Keratinocyte (primary cell): ENCODE results near the gene MYL12A.

Experiments
- EZH2 ChIP-seq: IDR thresholded peaks from one replicate; pipeline ENCODE4 v1.6.1; 2012; ENCODE audit warnings: inconsistent platforms, mild to moderate bottlenecking, low read length, moderate library complexity
- TF ChIP-seq, protein P1 (sequence below), 3 experiments: IDR thresholded peaks in 1 of 3; conservative IDR thresholded peaks in 1 of 3; optimal IDR thresholded peaks in 1 of 3; 2 replicates in 2 of 3; 3 replicates in 1 of 3; pipeline versions ENCODE3 to v1.5.1; 2011; ENCODE audit warnings: low read length in 3 of 3, mild to moderate bottlenecking in 3 of 3, moderate library complexity in 2 of 3, control low read depth in 1 of 3, inconsistent platforms in 1 of 3; ENCODE audit not compliant: insufficient read depth in 2 of 3; ENCODE audit errors: extremely low read depth in 1 of 3

DNA sequence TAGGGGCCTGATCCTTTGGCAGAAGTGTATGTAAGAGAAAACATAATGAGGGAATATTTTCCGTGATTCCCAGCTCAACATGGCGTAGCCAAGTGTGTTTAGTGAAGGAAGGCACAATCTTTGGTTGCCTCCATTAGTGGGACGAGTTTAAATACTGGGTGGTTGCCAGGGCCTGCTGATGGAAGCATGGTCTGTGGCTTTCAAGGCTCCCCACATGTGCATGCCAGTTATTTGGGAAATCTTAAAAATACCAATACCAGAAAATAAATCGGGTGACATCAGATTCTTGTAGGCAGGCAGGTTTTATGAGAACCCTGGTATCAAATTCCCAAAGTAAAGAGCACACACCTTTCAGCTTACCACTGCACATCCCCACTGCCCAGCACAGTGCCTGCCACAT is 7.1 kb downstream of the MYL12A start:
- TF ChIP-seq, protein P1, sequence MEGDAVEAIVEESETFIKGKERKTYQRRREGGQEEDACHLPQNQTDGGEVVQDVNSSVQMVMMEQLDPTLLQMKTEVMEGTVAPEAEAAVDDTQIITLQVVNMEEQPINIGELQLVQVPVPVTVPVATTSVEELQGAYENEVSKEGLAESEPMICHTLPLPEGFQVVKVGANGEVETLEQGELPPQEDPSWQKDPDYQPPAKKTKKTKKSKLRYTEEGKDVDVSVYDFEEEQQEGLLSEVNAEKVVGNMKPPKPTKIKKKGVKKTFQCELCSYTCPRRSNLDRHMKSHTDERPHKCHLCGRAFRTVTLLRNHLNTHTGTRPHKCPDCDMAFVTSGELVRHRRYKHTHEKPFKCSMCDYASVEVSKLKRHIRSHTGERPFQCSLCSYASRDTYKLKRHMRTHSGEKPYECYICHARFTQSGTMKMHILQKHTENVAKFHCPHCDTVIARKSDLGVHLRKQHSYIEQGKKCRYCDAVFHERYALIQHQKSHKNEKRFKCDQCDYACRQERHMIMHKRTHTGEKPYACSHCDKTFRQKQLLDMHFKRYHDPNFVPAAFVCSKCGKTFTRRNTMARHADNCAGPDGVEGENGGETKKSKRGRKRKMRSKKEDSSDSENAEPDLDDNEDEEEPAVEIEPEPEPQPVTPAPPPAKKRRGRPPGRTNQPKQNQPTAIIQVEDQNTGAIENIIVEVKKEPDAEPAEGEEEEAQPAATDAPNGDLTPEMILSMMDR (optimal IDR thresholded peaks at IDR 0.05 in 1 of 3, IDR thresholded peaks at IDR 0.05 in 1 of 3, conservative IDR thresholded peaks at IDR 0.05 in 1 of 3; ENCODE audit: extremely low read depth in 1 of 3, insufficient read depth in 2 of 3, low read length in 3 of 3), result no peak
- no peak for TF ChIP-seq EZH2
